Globus pallidus (tissue), 1 donor: ENCODE measurements around the gene CLEC20A.
"Not testable (repeated sequence)": the region's sequence is repeated elsewhere in the genome, so short reads cannot be mapped to it uniquely, and the experiment has no call there.

ENCODE experiments used
- DNase-seq: peaks from one replicate; pipeline ENCODE4 v3.0.0-alpha.2; 2015; ENCODE audit warnings: low spot score

The CLEC20A gene

GRCh38 chr1:178529364-178530036 lies 32.7 kb upstream of the CLEC20A start:
- no peak for DNase-seq

- DNase-seq: no peak
These were observed 32.2 kb upstream of the CLEC20A start for GRCh38 chr1:178528953-178529335.

- DNase-seq: no peak
These were observed 31.6 kb upstream of the CLEC20A start for GRCh38 chr1:178528228-178528952.

- no peak for DNase-seq
These were observed 30.4 kb upstream of the CLEC20A start for GRCh38 chr1:178527117-178527516.

- no peak for DNase-seq
These were observed 24.5 kb upstream of the CLEC20A start for GRCh38 chr1:178521241-178521640.

GRCh38 chr1:178520803-178521202 lies 24.0 kb upstream of the CLEC20A start:
- DNase-seq: no peak

GRCh38 chr1:178518894-178519293 lies 22.1 kb upstream of the CLEC20A start:
- no peak for DNase-seq

- DNase-seq: no peak
These were observed 19.3 kb upstream of the CLEC20A start for GRCh38 chr1:178516110-178516509.

- DNase-seq: no peak
These were observed 16.7 kb upstream of the CLEC20A start for GRCh38 chr1:178513278-178513983.

- DNase-seq: no peak
These were observed 16.0 kb upstream of the CLEC20A start, which contains the start of gene TEX35 for GRCh38 chr1:178512566-178513277. TEX35 (plus strand) TSS chr1:178513109; CDS start chr1:178513189, 80 bp downstream.

GRCh38 chr1:178510155-178510554 lies 13.4 kb upstream of the CLEC20A start:
- no peak for DNase-seq

GRCh38 chr1:178509414-178510007 lies 12.7 kb upstream of the CLEC20A start:
- no peak for DNase-seq

GRCh38 chr1:178506669-178507068 lies 9.9 kb upstream of the CLEC20A start:
- DNase-seq: no peak

GRCh38 chr1:178506177-178506576 lies 9.4 kb upstream of the CLEC20A start:
- no peak for DNase-seq

- no peak for DNase-seq
These were observed 7.5 kb upstream of the CLEC20A start for GRCh38 chr1:178504286-178504685.

- no peak for DNase-seq
These were observed 7.1 kb upstream of the CLEC20A start for GRCh38 chr1:178503849-178504248.

GRCh38 chr1:178503316-178503715 lies 6.6 kb upstream of the CLEC20A start:
- not testable (repeated sequence) for DNase-seq

GRCh38 chr1:178502856-178503255 lies 6.1 kb upstream of the CLEC20A start:
- no peak for DNase-seq

GRCh38 chr1:178502330-178502714 lies 5.6 kb upstream of the CLEC20A start:
- no peak for DNase-seq

- DNase-seq: peak; percentile 41
These were observed 5.1 kb upstream of the CLEC20A start for GRCh38 chr1:178501705-178502329.

- DNase-seq: no peak
These were observed 4.3 kb upstream of the CLEC20A start for GRCh38 chr1:178500936-178501554.
